Measurements from ENCODE around the gene CYSTM1. TPM values are rescaled to one million over a fixed set of nuclear protein-coding genes. Genes with fewer than 3 reads are reported as not detected.
"Not testable (repeated sequence)": the region's sequence is repeated elsewhere in the genome, so short reads cannot be mapped to it uniquely, and the experiment has no call there.

CYSTM1 gene
- total RNA-seq, 1 donor from 2014 or later = 22.4 TPM

- H3K36me3 ChIP-seq (ENCODE audit: control insufficient read depth, insufficient read depth, low read length) = no peaks in the 10 kb centered on the region
- peak; percentile 55 for FAIRE-seq
- DNase-seq (ENCODE audit: low read depth) = no peak
- H3K27me3 ChIP-seq (ENCODE audit: control insufficient read depth, insufficient read depth, low read length) = no peaks in the 10 kb centered on the region
- no peak overlapping the region for H3K4me3 ChIP-seq (ENCODE audit: low read depth, low read length)
- no peak for TF ChIP-seq CTCF (IDR thresholded peaks at IDR 0.05; ENCODE audit: insufficient read depth, low read length, severe bottlenecking)
Observed at GRCh38 chr5:140151144-140152021, 23.6 kb upstream of the CYSTM1 start.

- no peak for DNase-seq (ENCODE audit: low read depth)
- H3K4me3 ChIP-seq (ENCODE audit: low read depth, low read length) = no peak overlapping the region
- no peak for TF ChIP-seq CTCF (IDR thresholded peaks at IDR 0.05; ENCODE audit: insufficient read depth, low read length, severe bottlenecking)
Observed at GRCh38 chr5:140152022-140152999, 22.7 kb upstream of the CYSTM1 start.

GRCh38 chr5:140153255-140153654 is 21.7 kb upstream of the CYSTM1 start:
- Histone ChIP-seq H3K36me3 (ENCODE audit: control insufficient read depth, insufficient read depth, low read length) (no peaks in the 10 kb centered on the region), H3K4me3 (ENCODE audit: low read depth, low read length) (no peak overlapping the region), H3K27me3 (ENCODE audit: control insufficient read depth, insufficient read depth, low read length) (no peaks in the 10 kb centered on the region)
- no peak for FAIRE-seq
- TF ChIP-seq CTCF (IDR thresholded peaks at IDR 0.05; ENCODE audit: insufficient read depth, low read length, severe bottlenecking) = no peak
- no peak for DNase-seq (ENCODE audit: low read depth)

More at GRCh38 chr5:140152022-140152999, 22.7 kb upstream of the CYSTM1 start:
- no peaks in the 10 kb centered on the region for H3K36me3 ChIP-seq (ENCODE audit: control insufficient read depth, insufficient read depth, low read length)
- no peaks in the 10 kb centered on the region for H3K27me3 ChIP-seq (ENCODE audit: control insufficient read depth, insufficient read depth, low read length)
- no peak for FAIRE-seq

- TF ChIP-seq CTCF (IDR thresholded peaks at IDR 0.05; ENCODE audit: insufficient read depth, low read length, severe bottlenecking) = no peak
- FAIRE-seq = no peak
- H3K4me3 ChIP-seq (ENCODE audit: low read depth, low read length) = no peak overlapping the region
- no peaks in the 10 kb centered on the region for H3K27me3 ChIP-seq (ENCODE audit: control insufficient read depth, insufficient read depth, low read length)
- DNase-seq (ENCODE audit: low read depth) = no peak
- H3K36me3 ChIP-seq (ENCODE audit: control insufficient read depth, insufficient read depth, low read length) = no peaks in the 10 kb centered on the region
Observed at GRCh38 chr5:140153905-140154304, 21.1 kb upstream of the CYSTM1 start.

- H3K36me3 ChIP-seq (ENCODE audit: control insufficient read depth, insufficient read depth, low read length); DNase-seq (ENCODE audit: low read depth); H3K27me3 ChIP-seq (ENCODE audit: control insufficient read depth, insufficient read depth, low read length); FAIRE-seq; H3K4me3 ChIP-seq (ENCODE audit: low read depth, low read length): not testable (repeated sequence)
Observed at GRCh38 chr5:140154710-140155381, 20.1 kb upstream of the CYSTM1 start.
